CD8-positive, alpha-beta memory T cell (primary cell): ENCODE data around the gene FHOD1. TPM values are rescaled to one million over a fixed set of nuclear protein-coding genes. Genes with fewer than 3 reads are reported as not detected.
A peak's percentile ranks its signal among the peaks of the same experiment; 100 is the strongest.

Experiments used
- CTCF ChIA-PET: fragments of 350-600 bp; sonication (Branson Sonifier 250); formaldehyde crosslinking; loops from one replicate; lab custom pipeline; 2021; ENCODE audit warnings: antibody characterized with exemption; lab: Charles Lee
- POLR2A ChIA-PET: fragments of 350-600 bp; sonication (Branson Sonifier 250); formaldehyde crosslinking; loops from one replicate; lab custom pipeline; 2021; ENCODE audit warnings: antibody characterized with exemption; lab: Charles Lee
- DNase-seq, 5 donors: peaks; one replicate each; pipeline versions ENCODE4 v3.0.0 to v3.0.0-alpha.2; 2020 to 2022; ENCODE audit warnings: mixed read lengths in 1 of 5
- H3K27ac ChIP-seq: one replicate; pipeline ENCODE4 v1.7.0; 2013; ENCODE audit warnings: low read depth, mild to moderate bottlenecking, low read length, moderate library complexity
- H3K27me3 ChIP-seq: 2 replicates; pipeline ENCODE4 v1.7.0; 2013; ENCODE audit warnings: low read length, mild to moderate bottlenecking; ENCODE audit not compliant: insufficient read depth, poor library complexity, severe bottlenecking
- H3K36me3 ChIP-seq: 2 replicates; pipeline ENCODE4 v1.7.0; 2013; ENCODE audit warnings: mild to moderate bottlenecking, low read length, moderate library complexity; ENCODE audit not compliant: insufficient read depth
- H3K4me1 ChIP-seq: 2 replicates; pipeline ENCODE4 v1.7.0; 2013; ENCODE audit warnings: mild to moderate bottlenecking, low read length, moderate library complexity; ENCODE audit not compliant: insufficient read depth
- H3K4me3 ChIP-seq: 2 replicates; pipeline ENCODE4 v1.7.0; 2013; ENCODE audit warnings: mild to moderate bottlenecking, low read length
- H3K9me3 ChIP-seq: 2 replicates; pipeline ENCODE4 v1.7.0; 2013; ENCODE audit warnings: mild to moderate bottlenecking, low read length
- H3K27ac Mint-ChIP-seq, 8 donors: one replicate each; pipeline ENCODE4 v1.8.0; 2020 to 2021; ENCODE audit warnings: mixed read lengths in 8 of 8, mild to moderate bottlenecking in 6 of 8, inconsistent platforms in 3 of 8, moderate library complexity in 3 of 8
- H3K27me3 Mint-ChIP-seq, 2 donors: one replicate each; pipeline ENCODE4 v1.8.0; 2020 to 2021; ENCODE audit warnings: mixed read lengths in 2 of 2, mild to moderate bottlenecking in 1 of 2, moderate library complexity in 1 of 2
- H3K36me3 Mint-ChIP-seq, 3 donors: one replicate each; pipeline ENCODE4 v1.8.0; 2020 to 2021; ENCODE audit warnings: mixed read lengths in 3 of 3, inconsistent platforms in 1 of 3, mild to moderate bottlenecking in 1 of 3
- H3K4me1 Mint-ChIP-seq, 3 donors: one replicate each; pipeline ENCODE4 v1.8.0; 2020 to 2021; ENCODE audit warnings: mixed read lengths in 3 of 3, inconsistent platforms in 1 of 3, mild to moderate bottlenecking in 1 of 3
- H3K4me3 Mint-ChIP-seq, 7 donors: one replicate each; pipeline ENCODE4 v1.8.0; 2020 to 2021; ENCODE audit warnings: mixed read lengths in 7 of 7, mild to moderate bottlenecking in 6 of 7, moderate library complexity in 4 of 7, inconsistent platforms in 2 of 7
- H3K9me3 Mint-ChIP-seq, 5 donors: one replicate each; pipeline ENCODE4 v1.8.0; 2020 to 2022; ENCODE audit warnings: mixed read lengths in 5 of 5, mild to moderate bottlenecking in 3 of 5, moderate library complexity in 2 of 5, inconsistent platforms in 1 of 5
- polyA plus RNA-seq: library from polyadenylated mRNA; unstranded; fragments of 300-500 nt; fragmentation: Illumina TruSeq; gene quantifications from one replicate; pipeline ENCODE4 v1.2.3, GENCODE V29; 2021
- total RNA-seq, 2 experiments: library from RNA; stranded (reverse); gene quantifications; one replicate each; pipeline ENCODE4 v1.2.3, GENCODE V29; 2021

FHOD1 gene
- total and polyA plus RNA-seq, 3 experiments from 2014 or later, result 5.5 to 117 (median 111) TPM

- ChIA-PET CTCF (interaction anchor here (0.6 to 0.9 kb wide), 2 partner anchors 22 to 246 kb away, joined by 3 read pairs; no protein-coding TSS in a partner anchor), POLR2A (no interaction called here)
- Histone ChIP-seq H3K27ac (no peak overlapping the region), H3K4me3 (no peak overlapping the region), H3K36me3 (no peaks in the 10 kb centered on the region), H3K27me3 (no peaks in the 10 kb centered on the region), H3K4me1 (no peaks in the 10 kb centered on the region), H3K9me3 (no peaks in the 10 kb centered on the region)
- no peak for DNase-seq
- H3K27ac Mint-ChIP-seq, result peak overlapping the region in 2 of 8 donors; percentile 15 to 26
- H3K36me3 Mint-ChIP-seq, result peaks cover 0 to 40% (median 0%) of the 10 kb centered on the region in 3 donors
- H3K9me3 Mint-ChIP-seq, result no peaks in the 10 kb centered on the region
- H3K4me1 Mint-ChIP-seq, result no peaks in the 10 kb centered on the region
- no peak overlapping the region for H3K4me3 Mint-ChIP-seq
- H3K27me3 Mint-ChIP-seq, result no peaks in the 10 kb centered on the region
Measured at GRCh38 chr16:67204076-67204475, 43.2 kb downstream of the FHOD1 start.

GRCh38 chr16:67202956-67203493 is 44.3 kb downstream of the FHOD1 start:
- peaks cover 0 to 46% (median 0%) of the 10 kb centered on the region in 3 donors for H3K36me3 Mint-ChIP-seq
- Histone ChIP-seq H3K36me3 (peaks cover 3% of the 10 kb centered on the region), H3K4me3 (no peak overlapping the region), H3K9me3 (no peaks in the 10 kb centered on the region), H3K27me3 (no peaks in the 10 kb centered on the region), H3K27ac (no peak overlapping the region), H3K4me1 (no peaks in the 10 kb centered on the region)
- no peaks in the 10 kb centered on the region for H3K27me3 Mint-ChIP-seq
- ChIA-PET POLR2A (no interaction called here), CTCF (no interaction called here)
- H3K4me3 Mint-ChIP-seq, result no peak overlapping the region
- no peaks in the 10 kb centered on the region for H3K9me3 Mint-ChIP-seq
- DNase-seq, result no peak
- H3K27ac Mint-ChIP-seq, result peak overlapping the region in 1 of 8 donors; percentile 58
- H3K4me1 Mint-ChIP-seq, result peaks cover 0 to 5% (median 0%) of the 10 kb centered on the region in 3 donors

- peak overlapping the region in 1 of 8 donors; percentile 68 for H3K27ac Mint-ChIP-seq
- POLR2A ChIA-PET, result interaction anchor here (0.5 kb wide), 1 partner anchor 65 kb away, joined by 8 read pairs; no protein-coding TSS in a partner anchor
Measured at GRCh38 chr16:67202426-67202825, 44.9 kb downstream of the FHOD1 start.

GRCh38 chr16:67201411-67202345 is 45.6 kb downstream of the FHOD1 start:
- Histone ChIP-seq H3K27me3 (no peaks in the 10 kb centered on the region), H3K36me3 (peaks cover 17% of the 10 kb centered on the region), H3K27ac (no peak overlapping the region), H3K4me1 (no peaks in the 10 kb centered on the region), H3K9me3 (no peaks in the 10 kb centered on the region), H3K4me3 (no peak overlapping the region)
- Mint-ChIP-seq H3K27me3 (no peaks in the 10 kb centered on the region), H3K9me3 (no peaks in the 10 kb centered on the region), H3K36me3 (peaks cover 2 to 60% (median 2%) of the 10 kb centered on the region in 3 donors), H3K4me3 (no peak overlapping the region), H3K4me1 (peaks cover 2 to 10% (median 3%) of the 10 kb centered on the region in 3 donors), H3K27ac (no peak overlapping the region)
- CTCF ChIA-PET, result no interaction called here
- POLR2A ChIA-PET, result interaction anchor here (0.5 kb wide), 1 partner anchor 66 kb away, joined by 8 read pairs; no protein-coding TSS in a partner anchor
- DNase-seq, result no peak

More at GRCh38 chr16:67202426-67202825, 44.9 kb downstream of the FHOD1 start:
- H3K36me3 ChIP-seq, result peaks cover 9% of the 10 kb centered on the region
- peaks cover 0 to 52% (median 0%) of the 10 kb centered on the region in 3 donors for H3K36me3 Mint-ChIP-seq
- no peaks in the 10 kb centered on the region for H3K27me3 Mint-ChIP-seq
- CTCF ChIA-PET, result no interaction called here
- no peak for DNase-seq
- no peaks in the 10 kb centered on the region for H3K9me3 Mint-ChIP-seq
- no peaks in the 10 kb centered on the region for H3K27me3 ChIP-seq
- H3K4me3 ChIP-seq, result no peak overlapping the region
- H3K27ac ChIP-seq, result no peak overlapping the region
- no peak overlapping the region for H3K4me3 Mint-ChIP-seq
- no peaks in the 10 kb centered on the region for H3K9me3 ChIP-seq
- H3K4me1 ChIP-seq, result no peaks in the 10 kb centered on the region
- H3K4me1 Mint-ChIP-seq, result peaks cover 0 to 5% (median 0%) of the 10 kb centered on the region in 3 donors

- H3K9me3 Mint-ChIP-seq, result no peaks in the 10 kb centered on the region
- H3K4me3 Mint-ChIP-seq, result no peak overlapping the region
- peaks cover 8 to 72% (median 11%) of the 10 kb centered on the region in 3 donors for H3K36me3 Mint-ChIP-seq
- CTCF ChIA-PET, result no interaction called here
- Histone ChIP-seq H3K27me3 (no peaks in the 10 kb centered on the region), H3K9me3 (no peaks in the 10 kb centered on the region), H3K27ac (no peak overlapping the region), H3K4me3 (no peak overlapping the region), H3K36me3 (peaks cover 29% of the 10 kb centered on the region), H3K4me1 (no peaks in the 10 kb centered on the region)
- no peak for DNase-seq
- no peaks in the 10 kb centered on the region for H3K27me3 Mint-ChIP-seq
- POLR2A ChIA-PET, result interaction anchor here (0.6 kb wide), 1 partner anchor 170 kb away, joined by 4 read pairs; no protein-coding TSS in a partner anchor
- H3K4me1 Mint-ChIP-seq, result peaks cover 9 to 21% (median 15%) of the 10 kb centered on the region in 3 donors
- H3K27ac Mint-ChIP-seq, result peak overlapping the region in 1 of 8 donors; percentile 60
Measured at GRCh38 chr16:67200491-67200890, 46.8 kb downstream of the FHOD1 start.

- ChIA-PET CTCF (no interaction called here), POLR2A (no interaction called here)
- no peaks in the 10 kb centered on the region for H3K4me1 ChIP-seq
- H3K9me3 Mint-ChIP-seq, result no peaks in the 10 kb centered on the region
- H3K27ac Mint-ChIP-seq, result peak overlapping the region in 1 of 8 donors; percentile 20
- H3K4me1 Mint-ChIP-seq, result peaks cover 9 to 28% (median 22%) of the 10 kb centered on the region in 3 donors
- H3K36me3 Mint-ChIP-seq, result peaks cover 8 to 78% (median 11%) of the 10 kb centered on the region in 3 donors
- H3K4me3 Mint-ChIP-seq, result no peak overlapping the region
- H3K9me3 ChIP-seq, result no peaks in the 10 kb centered on the region
- no peaks in the 10 kb centered on the region for H3K27me3 ChIP-seq
- H3K27me3 Mint-ChIP-seq, result no peaks in the 10 kb centered on the region
- H3K27ac ChIP-seq, result no peak overlapping the region
- H3K36me3 ChIP-seq, result peaks cover 36% of the 10 kb centered on the region
- no peak overlapping the region for H3K4me3 ChIP-seq
- DNase-seq, result no peak
Measured at GRCh38 chr16:67199808-67200198, 47.5 kb downstream of the FHOD1 start.

- Mint-ChIP-seq H3K36me3 (peaks cover 8 to 83% (median 11%) of the 10 kb centered on the region in 3 donors), H3K27ac (peak within 1 kb of the TSS in 4 of 8 donors; percentile 20 to 79 (median 56)), H3K27me3 (no peaks in the 10 kb centered on the region), H3K4me3 (peak within 1 kb of the TSS in 1 of 7 donors; percentile 7), H3K4me1 (peaks cover 10 to 34% (median 25%) of the 10 kb centered on the region in 3 donors), H3K9me3 (no peaks in the 10 kb centered on the region)
- Histone ChIP-seq H3K4me3 (no peak within 1 kb of the TSS), H3K9me3 (no peaks in the 10 kb centered on the region), H3K27ac (no peak within 1 kb of the TSS), H3K4me1 (no peaks in the 10 kb centered on the region), H3K36me3 (peaks cover 42% of the 10 kb centered on the region), H3K27me3 (no peaks in the 10 kb centered on the region)
- DNase-seq, result no peak
- ChIA-PET CTCF (no interaction called here), POLR2A (no interaction called here)
Measured at GRCh38 chr16:67199011-67199807, 48.1 kb downstream of the FHOD1 start, which contains the start of gene ELMO3. Gene ELMO3 (plus strand): TSS chr16:67199131. CDS start chr16:67199327, 196 bp downstream.
